HEK293 (cell line): ENCODE measurements around the gene PLCB3.

Experiments
- CTCF ChIA-PET: fragments of 350-600 bp; formaldehyde crosslinking; extraction: SDS; loops from one replicate; lab custom pipeline; 2021; ENCODE audit warnings: antibody characterized with exemption; lab: Yijun Ruan, JAX
- POLR2A ChIA-PET: fragments of 300-600 bp; formaldehyde crosslinking; extraction: SDS; loops from one replicate; lab custom pipeline; 2020; ENCODE audit warnings: antibody characterized with exemption, inconsistent platforms; lab: Yijun Ruan, JAX
- H3K27ac ChIP-seq: fragments of 200-500 bp; sonication (Bioruptor generic); 2 replicates; pipeline ENCODE4 v1.5.1; 2014; ENCODE audit warnings: low read depth, low read length, control low read depth, inconsistent platforms; ENCODE audit errors: extremely low read depth
- H3K36me3 ChIP-seq, 2 experiments: fragments of 200-500 bp in 1 of 2; sonication (Bioruptor generic) in 1 of 2; 1 replicate in 1 of 2; 2 replicates in 1 of 2; pipeline ENCODE4 v1.5.1; 2014 to 2017; ENCODE audit warnings: inconsistent platforms in 2 of 2, low read length in 2 of 2; ENCODE audit not compliant: control insufficient read depth in 2 of 2, insufficient read depth in 1 of 2
- H3K4me1 ChIP-seq: fragments of 200-500 bp; sonication (Bioruptor generic); 2 replicates; pipeline ENCODE4 v1.5.1; 2014; ENCODE audit warnings: mild to moderate bottlenecking, low read length, inconsistent platforms; ENCODE audit not compliant: control insufficient read depth, insufficient read depth
- H3K4me3 ChIP-seq: 2 replicates; pipeline ENCODE4 v1.5.1; 2011; ENCODE audit warnings: low read depth, mild to moderate bottlenecking, control low read depth, low read length, moderate library complexity
- H3K9me3 ChIP-seq: fragments of 200-500 bp; sonication (Bioruptor generic); 2 replicates; pipeline ENCODE4 v1.5.1; 2014; ENCODE audit warnings: low read depth, low read length, inconsistent platforms; ENCODE audit not compliant: control insufficient read depth, insufficient read depth
- GLIS2 ChIP-seq: fragments of 450-650 bp; formaldehyde crosslinking; IDR thresholded peaks from 2 replicates; pipeline ENCODE4 v1.5.1; 2016; ENCODE audit warnings: missing biosample characterization, missing genetic modification characterization
- INSM2 ChIP-seq: fragments of 450-650 bp; formaldehyde crosslinking; IDR thresholded peaks from 2 replicates; pipeline ENCODE4 v1.5.1; 2016; ENCODE audit warnings: missing biosample characterization, missing genetic modification characterization
- PATZ1 ChIP-seq: fragments of 450-650 bp; formaldehyde crosslinking; IDR thresholded peaks from 2 replicates; pipeline ENCODE4 v1.5.1; 2016; ENCODE audit warnings: missing biosample characterization, missing genetic modification characterization
- PRDM1 ChIP-seq: fragments of 450-650 bp; formaldehyde crosslinking; IDR thresholded peaks from 2 replicates; pipeline ENCODE4; 2016; ENCODE audit warnings: missing biosample characterization, missing genetic modification characterization
- SCRT1 ChIP-seq: fragments of 450-650 bp; formaldehyde crosslinking; IDR thresholded peaks from 2 replicates; pipeline ENCODE4 v1.5.1; 2016; ENCODE audit warnings: missing biosample characterization, missing genetic modification characterization, borderline replicate concordance
- SCRT2 ChIP-seq: fragments of 450-650 bp; formaldehyde crosslinking; IDR thresholded peaks from 2 replicates; pipeline ENCODE4 v1.5.1; 2016; ENCODE audit warnings: missing biosample characterization, missing genetic modification characterization
- ZBTB10 ChIP-seq: fragments of 450-650 bp; formaldehyde crosslinking; IDR thresholded peaks from 2 replicates; pipeline ENCODE4 v1.5.1; 2016; ENCODE audit warnings: missing biosample characterization, missing genetic modification characterization
- ZBTB11 ChIP-seq: fragments of 450-650 bp; formaldehyde crosslinking; conservative IDR thresholded peaks from 2 replicates; pipeline ENCODE4 v1.5.1; 2016; ENCODE audit warnings: low read depth, missing biosample characterization, missing genetic modification characterization
- ZBTB49 ChIP-seq: fragments of 450-650 bp; formaldehyde crosslinking; IDR thresholded peaks from 2 replicates; pipeline ENCODE4 v1.5.1; 2016; ENCODE audit warnings: missing biosample characterization, missing genetic modification characterization, low read depth
- ZBTB7A ChIP-seq: fragments of 450-650 bp; formaldehyde crosslinking; IDR thresholded peaks from 2 replicates; pipeline ENCODE4 v1.5.1; 2016; ENCODE audit warnings: low read depth, missing biosample characterization, missing genetic modification characterization
- ZFP41 ChIP-seq: fragments of 450-650 bp; formaldehyde crosslinking; IDR thresholded peaks from 2 replicates; pipeline ENCODE4 v1.5.1; 2016; ENCODE audit warnings: missing biosample characterization, missing genetic modification characterization, borderline replicate concordance
- ZNF133 ChIP-seq: fragments of 450-650 bp; formaldehyde crosslinking; IDR thresholded peaks from 2 replicates; pipeline ENCODE4 v1.5.1; 2016; ENCODE audit warnings: missing biosample characterization, missing genetic modification characterization
- ZNF184 ChIP-seq: fragments of 450-650 bp; IDR thresholded peaks from 2 replicates; pipeline ENCODE4 v1.5.1; 2018; ENCODE audit warnings: missing biosample characterization, mild to moderate bottlenecking, missing genetic modification characterization
- ZNF202 ChIP-seq: fragments of 450-650 bp; formaldehyde crosslinking; IDR thresholded peaks from 2 replicates; pipeline ENCODE4 v1.5.1; 2016; ENCODE audit warnings: missing biosample characterization, missing genetic modification characterization, borderline replicate concordance
- ZNF423 ChIP-seq: fragments of 450-650 bp; formaldehyde crosslinking; IDR thresholded peaks from 2 replicates; pipeline ENCODE4 v1.5.1; 2016; ENCODE audit warnings: missing biosample characterization, missing genetic modification characterization
- ZNF513 ChIP-seq: fragments of 450-650 bp; IDR thresholded peaks from 2 replicates; pipeline ENCODE4 v1.5.1; 2018; ENCODE audit warnings: missing biosample characterization, missing genetic modification characterization
- ZNF544 ChIP-seq: fragments of 450-650 bp; formaldehyde crosslinking; IDR thresholded peaks from 2 replicates; pipeline ENCODE4 v1.5.0; 2017; ENCODE audit warnings: missing biosample characterization, missing genetic modification characterization
- ZNF555 ChIP-seq: fragments of 450-650 bp; formaldehyde crosslinking; conservative IDR thresholded peaks from 2 replicates; pipeline ENCODE4 v1.5.1; 2017; ENCODE audit warnings: missing biosample characterization, mild to moderate bottlenecking, missing genetic modification characterization, inconsistent platforms
- ZXDB ChIP-seq: fragments of 450-650 bp; formaldehyde crosslinking; IDR thresholded peaks from 2 replicates; pipeline ENCODE4 v1.5.1; 2016; ENCODE audit warnings: missing biosample characterization, missing genetic modification characterization

PLCB3 gene

GRCh38 chr11:64245401-64245796 is 5.9 kb upstream of the PLCB3 start:
- no peaks in the 10 kb centered on the region for H3K4me1 ChIP-seq
- H3K9me3 ChIP-seq = no peaks in the 10 kb centered on the region
- peak overlapping the region; percentile 66; the same call in 1 of the 2 replicates for H3K27ac ChIP-seq
- no peak for TF ChIP-seq ZXDB (tag by site-specific recombination)
- TF ChIP-seq ZBTB7A (tag by site-specific recombination) = no peak
- no peak for TF ChIP-seq ZBTB49
- TF ChIP-seq ZFP41 = no peak
- TF ChIP-seq ZNF423 (tag by site-specific recombination) = no peak
- TF ChIP-seq SCRT2 (tag by site-specific recombination) = peak; percentile 58; the same call in 1 of the 2 replicates
- TF ChIP-seq ZNF544 (tag by site-specific recombination) = no peak
- 0 out of 2 replicates have a peak, but pooled peaks have one; percentile 2 for TF ChIP-seq ZBTB10
- no peak for TF ChIP-seq ZBTB11 (tag by site-specific recombination)
- no peak for TF ChIP-seq ZNF555 (tag by site-specific recombination)
- TF ChIP-seq PATZ1 (tag by site-specific recombination) = 0 out of 2 replicates have a peak, but pooled peaks have one; percentile 12
- TF ChIP-seq ZNF513 (tag by site-specific recombination) = no peak
- no peak for TF ChIP-seq ZNF202
- no peak for TF ChIP-seq INSM2 (tag by site-specific recombination)
- no peak for TF ChIP-seq PRDM1 (tag by site-specific recombination)
- TF ChIP-seq ZNF184 (tag by site-specific recombination) = no peak
- TF ChIP-seq ZNF133 (tag by site-specific recombination) = no peak
- TF ChIP-seq GLIS2 (tag by site-specific recombination) = no peak
- TF ChIP-seq SCRT1 = peak; percentile 57; the same call in 1 of the 2 replicates
- peaks cover 0 to 20% of the 10 kb centered on the region in 2 experiments; a peak in 1 of 3 replicates for H3K36me3 ChIP-seq
- H3K4me3 ChIP-seq = peak overlapping the region; percentile 68
- ChIA-PET CTCF (interaction anchor here (0.5 to 1.7 kb wide), 10 partner anchors 10 to 987 kb away, joined by 3 to 10 read pairs (median 4); no protein-coding TSS in a partner anchor), POLR2A (interaction anchor here (0.7 to 7.2 kb wide), 9 partner anchors 10 to 72 kb away, joined by 3 to 96 read pairs (median 6); partner anchors contain the start of genes NUDT22, PRDX5, STIP1 and TRMT112)
